GM23248 (cell line): ENCODE data around the gene SLAMF7. TPM values are rescaled to one million over a fixed set of nuclear protein-coding genes. Genes with fewer than 3 reads are reported as not detected.

ENCODE experiments used
- DNase-seq: peaks from one replicate; pipeline ENCODE4 v3.0.0-alpha.2; 2015
- H2AFZ ChIP-seq: fragments of 200-600 bp; sonication (generic); 2 replicates; pipeline ENCODE4 v1.6.1; 2016; ENCODE audit warnings: antibody characterized with exemption
- H3F3A ChIP-seq: fragments of 200-600 bp; sonication (generic); 2 replicates; pipeline ENCODE4 v1.6.1; 2016; ENCODE audit warnings: mild to moderate bottlenecking, antibody characterized with exemption, mixed run types; ENCODE audit not compliant: insufficient read depth
- H3K27ac ChIP-seq: fragments of 200-600 bp; sonication (generic); 2 replicates; pipeline ENCODE4 v1.5.1; 2016; ENCODE audit warnings: mild to moderate bottlenecking
- H3K27me3 ChIP-seq: fragments of 200-600 bp; sonication (generic); replicated peaks from 2 replicates; pipeline ENCODE4 v1.6.1; 2016; ENCODE audit warnings: mild to moderate bottlenecking; ENCODE audit not compliant: insufficient read depth
- H3K36me3 ChIP-seq: fragments of 200-600 bp; sonication (generic); 2 replicates; pipeline ENCODE4 v1.6.1; 2016; ENCODE audit warnings: low read depth, mild to moderate bottlenecking
- H3K4me1 ChIP-seq: fragments of 200-600 bp; sonication (generic); 2 replicates; pipeline ENCODE4 v1.6.1; 2016; ENCODE audit warnings: mild to moderate bottlenecking; ENCODE audit not compliant: insufficient read depth
- H3K4me2 ChIP-seq: fragments of 200-600 bp; sonication (generic); one replicate; pipeline ENCODE4 v1.6.1; 2016; ENCODE audit warnings: mild to moderate bottlenecking; ENCODE audit not compliant: unreplicated experiment
- H3K4me3 ChIP-seq: fragments of 200-600 bp; sonication (generic); 2 replicates; pipeline ENCODE4 v1.5.1; 2016; ENCODE audit warnings: mild to moderate bottlenecking
- H3K79me2 ChIP-seq: fragments of 200-600 bp; sonication (generic); 2 replicates; pipeline ENCODE4 v1.6.1; 2016; ENCODE audit warnings: mild to moderate bottlenecking; ENCODE audit not compliant: insufficient read depth
- H3K9ac ChIP-seq: fragments of 200-600 bp; sonication (generic); 2 replicates; pipeline ENCODE4 v1.6.1; 2016; ENCODE audit warnings: mild to moderate bottlenecking
- H3K9me2 ChIP-seq: fragments of 200-600 bp; sonication (generic); 2 replicates; pipeline ENCODE4 v1.6.1; 2016; ENCODE audit warnings: mixed run types, mild to moderate bottlenecking, moderate library complexity; ENCODE audit not compliant: insufficient read depth
- H3K9me3 ChIP-seq: fragments of 200-600 bp; sonication (generic); one replicate; pipeline ENCODE4 v1.6.1; 2017; ENCODE audit warnings: low read depth
- H4K20me1 ChIP-seq: fragments of 200-600 bp; sonication (generic); 2 replicates; pipeline ENCODE4 v1.6.0; 2016; ENCODE audit not compliant: insufficient read depth
- EZH2 ChIP-seq: fragments of 200-600 bp; sonication (generic); IDR thresholded peaks from 2 replicates; pipeline ENCODE4 v1.6.1; 2018; ENCODE audit warnings: antibody characterized with exemption, mild to moderate bottlenecking; ENCODE audit not compliant: insufficient read depth, poor library complexity, severe bottlenecking
- EZH2phosphoT487 ChIP-seq: fragments of 200-600 bp; sonication (generic); IDR thresholded peaks from 2 replicates; pipeline ENCODE4 v1.6.1; 2018; ENCODE audit warnings: antibody characterized with exemption, moderate library complexity, mild to moderate bottlenecking, low read depth; ENCODE audit not compliant: insufficient read depth
- WGBS, 2 experiments: methylation state at CpG; one replicate each; pipeline ENCODE4 v1.1.6; 2015 to 2017; ENCODE audit warnings: low lambda C conversion rate in 2 of 2, low coverage in 1 of 2; ENCODE audit errors: missing lambda C conversion rate in 2 of 2; 5-methylcytosine and 5-hydroxymethylcytosine counted together
- in situ Hi-C: fragments of 300-500 bp; cut with MboI; formaldehyde crosslinking; loops from 2 replicates; pipeline ENCODE4 v1.15.0; 2020
- polyA plus RNA-seq: library from polyadenylated mRNA; unstranded; fragments of >200 nt; fragmentation: Nextera tagmentation; extraction: Ambion mirVana; gene quantifications from 2 replicates; pipeline ENCODE4 v1.2.1, GENCODE V29; 2016
- total RNA-seq: library from RNA; depleted of rRNA; stranded (reverse); fragments of >200 nt; shearing (Covaris generic); gene quantifications from 2 replicates; pipeline ENCODE4 v1.2.3, GENCODE V29; 2014

SLAMF7 gene
- total and polyA plus RNA-seq, 2 experiments from 2014 or later = not detected

DNA sequence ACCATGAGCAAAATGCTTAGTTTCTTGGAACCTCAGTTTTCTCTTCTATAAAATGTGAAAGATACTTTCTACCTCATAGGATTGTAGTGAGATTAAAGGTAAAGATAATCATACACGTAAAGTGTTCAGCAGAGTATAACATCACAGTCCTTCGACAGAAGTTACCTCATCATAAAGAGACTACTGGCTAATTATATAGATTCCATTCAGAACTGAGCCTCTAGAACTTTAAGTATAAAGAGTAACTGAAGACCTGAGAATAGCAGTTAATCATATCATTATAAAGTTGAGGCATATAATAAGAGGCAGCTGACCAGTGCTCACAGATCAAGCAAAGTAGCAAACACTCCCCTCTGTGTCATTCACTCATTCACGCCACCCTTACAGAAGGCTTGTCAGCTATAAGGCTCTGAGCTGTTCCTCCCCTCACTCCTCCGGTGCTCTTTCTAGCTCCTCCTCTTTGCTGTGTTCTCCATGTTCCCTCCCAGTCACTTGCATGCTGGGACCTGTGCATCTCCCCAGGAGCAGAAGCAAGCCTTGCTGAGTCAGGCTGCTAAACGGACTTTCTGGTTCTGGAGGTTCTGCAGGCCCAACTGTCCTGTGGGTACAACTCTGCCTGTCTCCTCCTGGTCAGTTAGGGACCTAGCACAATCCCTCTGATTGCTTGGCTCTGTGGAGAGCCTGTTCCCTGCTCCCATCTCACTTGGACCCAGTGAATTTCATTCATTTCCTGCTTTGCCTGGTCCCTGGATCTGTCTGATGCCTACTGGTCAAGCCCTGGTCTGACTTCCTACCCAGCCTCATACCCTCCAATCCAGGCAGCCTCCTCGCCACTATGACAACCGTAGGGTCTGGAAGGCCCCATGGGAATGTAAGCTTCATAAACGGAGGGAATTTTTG lies 28.6 kb downstream of the SLAMF7 start:
- DNase-seq = no peak
- no peaks in the 10 kb centered on the region for H3K9me3 ChIP-seq
- H3F3A ChIP-seq = no peaks in the 10 kb centered on the region
- in situ Hi-C loops = no loop called here
- H3K9ac ChIP-seq = no peak overlapping the region
- no peaks in the 10 kb centered on the region for H3K4me1 ChIP-seq
- H4K20me1 ChIP-seq = no peaks in the 10 kb centered on the region
- no peaks in the 10 kb centered on the region for H3K79me2 ChIP-seq
- TF ChIP-seq EZH2phosphoT487 (no peak), EZH2 (no peak)
- H3K36me3 ChIP-seq = no peaks in the 10 kb centered on the region
- H3K9me2 ChIP-seq = no peaks in the 10 kb centered on the region
- H3K27me3 ChIP-seq = no peaks in the 10 kb centered on the region; the same call in 1 of the 2 replicates
- no peak overlapping the region for H3K4me3 ChIP-seq
- no peak overlapping the region for H2AFZ ChIP-seq
- WGBS, 2 experiments = 23 to 24% methylated on average over 8 of the region's 8 CpGs
- no peak overlapping the region for H3K4me2 ChIP-seq
- H3K27ac ChIP-seq = no peak overlapping the region

DNA sequence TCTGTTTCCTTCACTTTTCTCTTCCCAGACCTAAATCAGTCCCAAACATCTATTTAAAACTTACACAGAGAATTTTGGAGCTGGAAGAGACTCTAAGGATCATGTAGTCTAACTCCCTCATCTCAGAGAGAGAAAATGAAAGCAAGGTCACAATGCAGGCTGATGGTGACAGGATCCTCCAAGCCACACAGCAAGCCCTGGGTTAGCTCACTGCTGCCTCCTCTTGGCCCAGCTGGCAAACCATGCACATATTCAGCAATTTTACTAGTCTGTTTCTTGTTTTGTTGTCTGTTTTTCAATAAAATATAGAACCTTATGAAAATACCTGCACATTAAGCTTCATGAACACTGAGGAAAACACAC lies 29.2 kb downstream of the SLAMF7 start:
- Histone ChIP-seq H3F3A (no peaks in the 10 kb centered on the region), H3K4me1 (no peaks in the 10 kb centered on the region), H2AFZ (no peak overlapping the region), H3K9me3 (no peaks in the 10 kb centered on the region), H4K20me1 (no peaks in the 10 kb centered on the region), H3K27ac (no peak overlapping the region), H3K9me2 (no peaks in the 10 kb centered on the region), H3K4me3 (no peak overlapping the region), H3K9ac (no peak overlapping the region), H3K4me2 (no peak overlapping the region), H3K79me2 (no peaks in the 10 kb centered on the region), H3K27me3 (peaks cover 5% of the 10 kb centered on the region; the same call in 1 of the 2 replicates), H3K36me3 (no peaks in the 10 kb centered on the region)
- peak; percentile 23 for DNase-seq
- in situ Hi-C loops = no loop called here
- no peak for TF ChIP-seq EZH2
- TF ChIP-seq EZH2phosphoT487 = no peak

DNA sequence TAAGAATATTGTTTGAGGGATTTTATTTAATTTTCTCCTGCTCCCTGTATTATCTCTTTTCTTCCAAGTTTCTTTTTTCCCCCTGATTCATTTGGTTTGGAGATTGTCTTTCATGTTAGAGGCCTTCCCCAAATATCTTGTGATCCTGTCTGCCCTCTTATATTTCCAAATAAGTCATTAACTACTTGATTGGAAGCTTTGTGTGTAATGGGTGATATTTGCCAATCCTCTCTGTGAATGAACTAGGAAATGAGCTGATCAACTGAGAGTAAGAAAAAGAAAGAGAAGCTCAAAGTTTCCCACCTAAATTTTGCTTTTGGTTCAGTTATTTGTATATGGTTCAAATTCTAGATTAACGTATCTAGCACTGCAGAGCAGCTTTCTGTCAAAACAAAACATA lies 33.3 kb downstream of the SLAMF7 start:
- Histone ChIP-seq H3K4me3 (no peak overlapping the region), H3K9me2 (no peaks in the 10 kb centered on the region), H3K4me1 (no peaks in the 10 kb centered on the region), H3K36me3 (no peaks in the 10 kb centered on the region), H4K20me1 (no peaks in the 10 kb centered on the region), H3F3A (no peaks in the 10 kb centered on the region), H3K27me3 (peaks cover 5% of the 10 kb centered on the region; the same call in 1 of the 2 replicates), H3K9me3 (no peaks in the 10 kb centered on the region), H3K9ac (no peak overlapping the region), H3K79me2 (no peaks in the 10 kb centered on the region), H2AFZ (no peak overlapping the region), H3K4me2 (no peak overlapping the region), H3K27ac (no peak overlapping the region)
- in situ Hi-C loops = no loop called here
- WGBS, 2 experiments = 2 to 21% methylated on average over 1 of the region's 1 CpG
- no peak for TF ChIP-seq EZH2
- DNase-seq = no peak

DNA sequence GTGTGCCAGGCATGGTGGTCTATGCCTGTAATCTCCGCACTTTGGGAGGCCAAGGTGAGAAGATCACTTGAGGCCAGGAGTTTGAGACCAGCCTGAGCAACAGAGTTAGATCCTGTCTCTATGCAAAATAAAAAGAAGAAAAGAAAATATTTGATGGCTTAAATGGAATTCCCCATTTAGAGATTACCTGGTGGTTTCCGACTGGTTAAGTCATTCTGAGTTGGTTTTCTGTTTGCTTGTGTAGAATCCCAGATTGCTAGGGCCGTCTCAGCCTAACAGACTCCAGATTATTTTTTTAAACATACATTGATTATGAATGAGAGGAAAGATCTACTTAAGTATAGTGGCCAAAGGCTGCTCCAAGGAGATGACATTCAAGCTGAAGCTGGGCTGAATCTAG lies 34.0 kb downstream of the SLAMF7 start:
- Histone ChIP-seq H3K79me2 (no peaks in the 10 kb centered on the region), H3K4me1 (no peaks in the 10 kb centered on the region), H3K4me2 (no peak overlapping the region), H3K9ac (no peak overlapping the region), H3K27ac (no peak overlapping the region), H4K20me1 (no peaks in the 10 kb centered on the region), H3F3A (no peaks in the 10 kb centered on the region), H3K9me3 (no peaks in the 10 kb centered on the region), H3K36me3 (no peaks in the 10 kb centered on the region), H3K4me3 (no peak overlapping the region), H3K27me3 (peaks cover 5% of the 10 kb centered on the region; the same call in 1 of the 2 replicates), H3K9me2 (no peaks in the 10 kb centered on the region), H2AFZ (no peak overlapping the region)
- in situ Hi-C loops = no loop called here
- no peak for DNase-seq
- 23 to 32% methylated on average over 3 of the region's 3 CpGs for WGBS, 2 experiments
- TF ChIP-seq EZH2phosphoT487 (no peak), EZH2 (no peak)
